Esophagus muscularis mucosa (tissue), 4 donors: ENCODE results near the gene CHST15. TPM values are rescaled to one million over a fixed set of nuclear protein-coding genes. Genes with fewer than 3 reads are reported as not detected.

Experiments
- DNase-seq: peaks from one replicate; pipeline ENCODE4 v3.0.0-alpha.2; 2017; ENCODE audit errors: extremely low spot score
- H3K27ac ChIP-seq, 4 donors: fragments of 200-600 bp; sonication (generic); replicated peaks in 1 of 4; 1 replicate in 3 of 4; 2 replicates in 1 of 4; pipeline ENCODE4 v1.5.1; 2016 to 2019; ENCODE audit warnings: mild to moderate bottlenecking in 1 of 4
- H3K27me3 ChIP-seq, 4 donors: fragments of 200-600 bp; sonication (generic); one replicate each; pipeline versions ENCODE4 v1.5.1 to v1.6.0; 2016 to 2019
- H3K36me3 ChIP-seq, 4 donors: fragments of 200-600 bp; sonication (generic); one replicate each; pipeline ENCODE4 v1.5.1; 2016 to 2019
- H3K4me1 ChIP-seq, 4 donors: fragments of 200-600 bp; sonication (generic); one replicate each; pipeline ENCODE4 v1.5.1; 2016 to 2019
- H3K4me3 ChIP-seq, 4 donors: fragments of 200-600 bp; sonication (generic); 1 replicate in 2 of 4; 2 replicates in 2 of 4; pipeline ENCODE4 v1.5.1; 2016 to 2019; ENCODE audit warnings: mild to moderate bottlenecking in 4 of 4, moderate library complexity in 1 of 4
- H3K9me3 ChIP-seq, 4 donors: fragments of 200-600 bp; sonication (generic); 1 replicate in 3 of 4; 2 replicates in 1 of 4; pipeline ENCODE4 v1.5.1; 2016 to 2019
- CTCF ChIP-seq, 3 experiments: fragments of 200-600 bp in 2 of 3; fragments of 450-650 bp in 1 of 3; sonication (generic) in 2 of 3; IDR thresholded peaks; one replicate each; pipeline ENCODE4 v1.5.1; 2017 to 2019; ENCODE audit warnings: antibody characterized with exemption in 3 of 3, mild to moderate bottlenecking in 2 of 3, moderate library complexity in 1 of 3
- EP300 ChIP-seq: sonication (generic); formaldehyde crosslinking; IDR thresholded peaks from one replicate; pipeline ENCODE4 v1.6.1; 2017; ENCODE audit warnings: antibody characterized with exemption
- POLR2A ChIP-seq: fragments of 450-650 bp; IDR thresholded peaks from one replicate; pipeline ENCODE4 v1.6.1; 2017; ENCODE audit warnings: antibody characterized with exemption, moderate library complexity, mild to moderate bottlenecking, low read depth
- POLR2AphosphoS5 ChIP-seq, 2 donors: sonication (generic); formaldehyde crosslinking; IDR thresholded peaks; one replicate each; pipeline ENCODE4 v1.6.1; 2017; ENCODE audit warnings: antibody characterized with exemption in 2 of 2
- WGBS: methylation state at CpG from one replicate; pipeline ENCODE4 v1.1.5; 2018; 5-methylcytosine and 5-hydroxymethylcytosine counted together
- intact Hi-C: fragments of 100-400 bp; cut with DNase I; formaldehyde crosslinking; loops from one replicate; pipeline ENCODE4 v1.15.1; 2023
- total RNA-seq, 4 donors: library from RNA; depleted of rRNA; stranded (reverse); fragments of >200 nt; gene quantifications; one replicate each; pipeline versions ENCODE4 v1.1.0 to v1.2.1, GENCODE V29; 2016

The CHST15 gene
- total RNA-seq, 4 donors from 2014 or later = 48.2 to 76.1 (median 62.5) TPM

GRCh38 chr10:124009231-124010015 lies 84.0 kb downstream of the CHST15 start:
- peak overlapping the region; percentile 91 to 95 (median 92) for H3K27ac ChIP-seq
- no peak for DNase-seq
- H3K36me3 ChIP-seq = peaks cover 0 to 67% (median 7%) of the 10 kb centered on the region in 4 donors
- no peaks in the 10 kb centered on the region for H3K27me3 ChIP-seq
- peaks cover 7 to 74% (median 73%) of the 10 kb centered on the region in 4 donors for H3K4me1 ChIP-seq
- intact Hi-C loops = no loop called here
- 51% methylated on average over 16 of the region's 16 CpGs for WGBS
- no peak overlapping the region for H3K4me3 ChIP-seq
- TF ChIP-seq CTCF (IDR thresholded peaks at IDR 0.05) = no peak
- peak in 1 of 2 donors; percentile 30 for TF ChIP-seq POLR2AphosphoS5 (IDR thresholded peaks at IDR 0.05)
- no peaks in the 10 kb centered on the region for H3K9me3 ChIP-seq

DNA sequence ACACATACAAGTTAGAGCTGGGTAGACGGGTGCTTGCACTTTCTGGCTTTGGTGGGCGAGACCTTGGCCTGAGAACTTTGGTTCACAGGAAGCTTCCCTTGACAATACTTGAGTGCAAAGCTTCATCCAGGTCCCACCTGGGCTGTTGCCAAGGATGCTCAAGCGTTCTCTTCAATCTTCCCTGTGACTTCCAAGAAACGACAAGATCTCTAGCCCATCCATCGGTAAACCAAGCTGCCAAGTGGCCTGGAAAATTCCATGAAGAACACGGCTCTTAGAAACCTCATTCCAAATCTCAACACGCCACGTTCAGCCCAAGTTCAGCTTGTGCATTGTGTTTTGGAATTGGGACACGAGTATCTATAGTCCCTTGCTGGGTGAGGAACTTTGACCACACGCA lies 84.7 kb downstream of the CHST15 start:
- Histone ChIP-seq H3K4me1 (peaks cover 7 to 80% (median 79%) of the 10 kb centered on the region in 4 donors), H3K27ac (peak overlapping the region; percentile 91 to 95 (median 92)), H3K27me3 (no peaks in the 10 kb centered on the region), H3K9me3 (no peaks in the 10 kb centered on the region), H3K36me3 (peaks cover 0 to 63% (median 7%) of the 10 kb centered on the region in 4 donors), H3K4me3 (no peak overlapping the region)
- no peak for TF ChIP-seq POLR2AphosphoS5 (IDR thresholded peaks at IDR 0.05)
- TF ChIP-seq POLR2A = no peak
- TF ChIP-seq EP300 = no peak
- TF ChIP-seq CTCF (IDR thresholded peaks at IDR 0.05) = no peak
- intact Hi-C loops = no loop called here
- 49% methylated on average over 9 of the region's 10 CpGs for WGBS
- DNase-seq = no peak

DNA sequence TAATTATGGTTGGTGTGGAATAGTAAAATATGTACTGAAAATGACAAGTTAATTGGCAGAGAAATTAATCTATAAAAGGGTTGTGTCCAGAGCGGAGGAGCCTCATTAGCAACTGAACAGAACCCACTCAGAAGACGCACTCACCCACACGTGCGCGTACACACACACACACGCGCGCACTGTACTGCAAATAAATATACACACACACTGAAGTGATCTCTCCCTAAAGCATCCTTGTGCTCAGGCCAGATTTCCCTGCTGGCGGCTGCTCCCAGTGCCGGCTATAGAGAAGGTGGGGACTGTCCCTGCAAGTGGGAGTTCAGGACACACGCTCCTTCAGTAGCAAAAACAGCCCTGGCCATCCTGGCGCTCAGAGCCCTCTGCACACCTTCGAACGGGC lies 85.2 kb downstream of the CHST15 start:
- Histone ChIP-seq H3K36me3 (peaks cover 0 to 58% (median 5%) of the 10 kb centered on the region in 4 donors), H3K27me3 (no peaks in the 10 kb centered on the region), H3K4me3 (no peak overlapping the region), H3K4me1 (peaks cover 7 to 83% (median 82%) of the 10 kb centered on the region in 4 donors), H3K27ac (peak overlapping the region; percentile 91 to 95 (median 92)), H3K9me3 (no peaks in the 10 kb centered on the region)
- DNase-seq = no peak
- TF ChIP-seq POLR2A (no peak), POLR2AphosphoS5 (IDR thresholded peaks at IDR 0.05) (peak in 1 of 2 donors; percentile 12)
- intact Hi-C loops = no loop called here
- WGBS = 64% methylated on average over 13 of the region's 14 CpGs

GRCh38 chr10:124007773-124008145 lies 85.6 kb downstream of the CHST15 start:
- intact Hi-C loops = no loop called here

More at GRCh38 chr10:124007773-124008145, 85.6 kb downstream of the CHST15 start:
- TF ChIP-seq POLR2AphosphoS5 (IDR thresholded peaks at IDR 0.05) (no peak), CTCF (IDR thresholded peaks at IDR 0.05) (no peak), POLR2A (no peak), EP300 (no peak)
- H3K9me3 ChIP-seq = no peaks in the 10 kb centered on the region
- no peak for DNase-seq
- no peaks in the 10 kb centered on the region for H3K27me3 ChIP-seq
- H3K4me1 ChIP-seq = peaks cover 7 to 83% (median 82%) of the 10 kb centered on the region in 4 donors
- 83% methylated on average over 8 of the region's 8 CpGs for WGBS
- no peak overlapping the region for H3K4me3 ChIP-seq
- peak overlapping the region; percentile 91 to 95 (median 92) for H3K27ac ChIP-seq
- peaks cover 0 to 54% (median 4%) of the 10 kb centered on the region in 4 donors for H3K36me3 ChIP-seq
